ENCODE measurements around the gene FOXN3. TPM values are rescaled to one million over a fixed set of nuclear protein-coding genes. Genes with fewer than 3 reads are reported as not detected.

FOXN3 gene
- total and polyA plus RNA-seq, 10 of the 15 experiments (the other 5 are each of a cell fraction or from before 2014, with no cell fraction given): 4.5 to 68.9 (median 29.7) TPM

- TF ChIP-seq PRDM15 (CRISPR knock-in tag; IDR thresholded peaks at IDR 0.05) (no peak), ZNF592 (IDR thresholded peaks at IDR 0.05) (no peak), KAT2A (conservative IDR thresholded peaks at IDR 0.05; ENCODE audit: control insufficient read depth, low read depth, low read length) (no peak), PML (IDR thresholded peaks at IDR 0.05; ENCODE audit: low read length) (no peak), EZH2 (IDR thresholded peaks at IDR 0.05; ENCODE audit: borderline replicate concordance, control insufficient read depth, low read depth, low read length) (no peak)
- TF ChIP-seq, protein P1, sequence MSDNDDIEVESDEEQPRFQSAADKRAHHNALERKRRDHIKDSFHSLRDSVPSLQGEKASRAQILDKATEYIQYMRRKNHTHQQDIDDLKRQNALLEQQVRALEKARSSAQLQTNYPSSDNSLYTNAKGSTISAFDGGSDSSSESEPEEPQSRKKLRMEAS (IDR thresholded peaks at IDR 0.05; ENCODE audit: low read depth, low read length): no peak
Observed at GRCh38 chr14:89262041-89262440, 155.0 kb downstream of the FOXN3 start (continued).
